Keratinocyte (primary cell): ENCODE results near the gene FBN2. TPM values are rescaled to one million over a fixed set of nuclear protein-coding genes. Genes with fewer than 3 reads are reported as not detected.
"Not testable (repeated sequence)": the region's sequence is repeated elsewhere in the genome, so short reads cannot be mapped to it uniquely, and the experiment has no call there.

Experiments
- DNase-seq: peaks from one replicate; pipeline ENCODE4 v3.0.0-alpha.2; 2011; ENCODE audit warnings: low read depth, missing footprints, low spot score
- FAIRE-seq: peaks from 2 replicates; lab custom pipeline; 2011; peaks lifted over from hg19 to GRCh38; lab: Jason Lieb, UNC
- H2AFZ ChIP-seq: 2 replicates; pipeline ENCODE4 v1.6.0; 2012; ENCODE audit warnings: low read length, control low read depth, inconsistent platforms; ENCODE audit not compliant: control insufficient read depth
- H3K27ac ChIP-seq: 2 replicates; pipeline ENCODE4 v1.5.1; 2011; ENCODE audit warnings: low read length; ENCODE audit not compliant: control insufficient read depth, insufficient read depth
- H3K27me3 ChIP-seq: 3 replicates; pipeline ENCODE4 v1.6.0; 2011; ENCODE audit warnings: low read length; ENCODE audit not compliant: control insufficient read depth, insufficient read depth; ENCODE audit errors: extremely low read depth
- H3K36me3 ChIP-seq, 2 experiments: 2 replicates in 1 of 2; 3 replicates in 1 of 2; pipeline ENCODE4 v1.5.1; 2011; ENCODE audit warnings: low read length in 2 of 2, mild to moderate bottlenecking in 1 of 2; ENCODE audit not compliant: control insufficient read depth in 2 of 2, insufficient read depth in 2 of 2; ENCODE audit errors: extremely low read depth in 1 of 2
- H3K4me1 ChIP-seq: 3 replicates; pipeline ENCODE4 v1.5.1; 2011; ENCODE audit warnings: low read length; ENCODE audit not compliant: control insufficient read depth, insufficient read depth; ENCODE audit errors: extremely low read depth
- H3K4me2 ChIP-seq: 3 replicates; pipeline ENCODE4 v1.6.0; 2011; ENCODE audit warnings: low read depth, low read length; ENCODE audit not compliant: control insufficient read depth, insufficient read depth; ENCODE audit errors: extremely low read depth
- H3K4me3 ChIP-seq, 3 experiments: fragments of 200-600 bp in 1 of 3; sonication (generic) in 1 of 3; 2 replicates in 2 of 3; 3 replicates in 1 of 3; pipeline ENCODE4 v1.5.1; 2011 to 2016; ENCODE audit warnings: low read length in 3 of 3, mild to moderate bottlenecking in 3 of 3, control low read depth in 2 of 3, inconsistent platforms in 1 of 3, low read depth in 1 of 3, mixed read lengths in 1 of 3, mixed run types in 1 of 3, moderate library complexity in 1 of 3; ENCODE audit not compliant: control insufficient read depth in 2 of 3, insufficient read depth in 2 of 3; ENCODE audit errors: extremely low read depth in 1 of 3
- H3K79me2 ChIP-seq: 2 replicates; pipeline ENCODE4 v1.6.0; 2012; ENCODE audit warnings: low read length; ENCODE audit not compliant: control insufficient read depth, insufficient read depth
- H3K9ac ChIP-seq: 3 replicates; pipeline ENCODE4 v1.6.0; 2011; ENCODE audit warnings: low read length; ENCODE audit not compliant: control insufficient read depth, insufficient read depth; ENCODE audit errors: extremely low read depth
- H3K9me1 ChIP-seq: 3 replicates; pipeline ENCODE4 v1.6.0; 2011; ENCODE audit warnings: low read length; ENCODE audit not compliant: control insufficient read depth, insufficient read depth; ENCODE audit errors: extremely low read depth
- H3K9me3 ChIP-seq: 2 replicates; pipeline ENCODE4 v1.5.1; 2012; ENCODE audit warnings: low read depth, low read length; ENCODE audit not compliant: control insufficient read depth
- H4K20me1 ChIP-seq: 3 replicates; pipeline ENCODE4 v1.6.0; 2011; ENCODE audit warnings: low read length; ENCODE audit not compliant: control insufficient read depth, insufficient read depth; ENCODE audit errors: extremely low read depth
- CTCF ChIP-seq, 3 experiments: IDR thresholded peaks in 1 of 3; conservative IDR thresholded peaks in 1 of 3; optimal IDR thresholded peaks in 1 of 3; 2 replicates in 2 of 3; 3 replicates in 1 of 3; pipeline versions ENCODE3 to v1.5.1; 2011; ENCODE audit warnings: low read length in 3 of 3, mild to moderate bottlenecking in 3 of 3, moderate library complexity in 2 of 3, control low read depth in 1 of 3, inconsistent platforms in 1 of 3; ENCODE audit not compliant: insufficient read depth in 2 of 3; ENCODE audit errors: extremely low read depth in 1 of 3
- EZH2 ChIP-seq: IDR thresholded peaks from one replicate; pipeline ENCODE4 v1.6.1; 2012; ENCODE audit warnings: inconsistent platforms, mild to moderate bottlenecking, low read length, moderate library complexity
- dilution Hi-C: fragments of 300-500 bp; cut with MboI; formaldehyde crosslinking; loops from one replicate; pipeline ENCODE4 v1.7.0; 2020; ENCODE audit warnings: low sequenced_read_pairs; ENCODE audit not compliant: extremely low pct_ligation_motif_present
- polyA plus RNA-seq, 5 experiments: library from polyadenylated mRNA; depleted of rRNA in 3 of 5; stranded (reverse) in 3 of 5; stranded (forward) in 1 of 5; unstranded in 1 of 5; fragments of >200 nt; gene quantifications; 1 replicate in 1 of 5; 2 replicates in 3 of 5; 3 replicates in 1 of 5; pipeline versions ENCODE4 v1.2.1 to v1.2.3, GENCODE V29; 2011 to 2012; ENCODE audit warnings: missing spikeins in 2 of 5, low read depth in 1 of 5, low replicate concordance in 1 of 5

Gene FBN2
- polyA plus RNA-seq, 1 donor (not counting 4 experiments of a cell fraction or from before 2014, with no cell fraction given): 30.1 TPM

- Histone ChIP-seq H3K4me2 (no peak overlapping the region), H3K27me3 (no peaks in the 10 kb centered on the region), H4K20me1 (no peaks in the 10 kb centered on the region), H3K79me2 (no peaks in the 10 kb centered on the region), H3K9me1 (no peaks in the 10 kb centered on the region), H3K36me3 (peaks cover 3 to 6% of the 10 kb centered on the region in 2 experiments), H3K4me3 (no peak overlapping the region), H2AFZ (no peak overlapping the region), H3K4me1 (peaks cover 4% of the 10 kb centered on the region), H3K27ac (no peak overlapping the region), H3K9ac (no peak overlapping the region), H3K9me3 (no peaks in the 10 kb centered on the region)
- dilution Hi-C loops: no loop called here
- FAIRE-seq: no peak
- no peak for DNase-seq
- no peak for TF ChIP-seq EZH2
- TF ChIP-seq CTCF (optimal IDR thresholded peaks at IDR 0.05 in 1 of 3, IDR thresholded peaks at IDR 0.05 in 1 of 3, conservative IDR thresholded peaks at IDR 0.05 in 1 of 3; ENCODE audit: extremely low read depth in 1 of 3, insufficient read depth in 2 of 3, low read length in 3 of 3): no peak
These were observed 135.5 kb downstream of the FBN2 start for GRCh38 chr5:128402506-128402905.

GRCh38 chr5:128400766-128401165 is 137.3 kb downstream of the FBN2 start:
- H3K27me3 ChIP-seq, H3K4me1 ChIP-seq, H3K9me3 ChIP-seq, H3K27ac ChIP-seq, DNase-seq, H3K79me2 ChIP-seq, H4K20me1 ChIP-seq, FAIRE-seq, H3K4me3 ChIP-seq, H3K9ac ChIP-seq, H3K4me2 ChIP-seq, H3K36me3 ChIP-seq, H3K9me1 ChIP-seq, H2AFZ ChIP-seq, dilution Hi-C loops: not testable (repeated sequence)

GRCh38 chr5:128399111-128399510 is 138.9 kb downstream of the FBN2 start:
- Histone ChIP-seq H3K4me2 (no peak overlapping the region), H2AFZ (no peak overlapping the region), H3K27me3 (no peaks in the 10 kb centered on the region), H3K27ac (no peak overlapping the region), H4K20me1 (no peaks in the 10 kb centered on the region), H3K9me3 (no peaks in the 10 kb centered on the region), H3K4me1 (no peaks in the 10 kb centered on the region), H3K36me3 (no peaks in the 10 kb centered on the region), H3K9ac (no peak overlapping the region), H3K79me2 (no peaks in the 10 kb centered on the region), H3K4me3 (no peak overlapping the region), H3K9me1 (no peaks in the 10 kb centered on the region)
- dilution Hi-C loops: no loop called here
- FAIRE-seq (no peak), DNase-seq (no peak)
- TF ChIP-seq EZH2 (no peak), CTCF (optimal IDR thresholded peaks at IDR 0.05 in 1 of 3, IDR thresholded peaks at IDR 0.05 in 1 of 3, conservative IDR thresholded peaks at IDR 0.05 in 1 of 3; ENCODE audit: extremely low read depth in 1 of 3, insufficient read depth in 2 of 3, low read length in 3 of 3) (no peak)
